DMS79 treated with DMSO at 0.1 percent for 48 hours (cell line): ENCODE measurements around the gene ERC1.

Experiments used
- DNase-seq: peaks from one replicate; lab custom pipeline; 2025; lab: John Stamatoyannopoulos, UW

Gene ERC1

DNA sequence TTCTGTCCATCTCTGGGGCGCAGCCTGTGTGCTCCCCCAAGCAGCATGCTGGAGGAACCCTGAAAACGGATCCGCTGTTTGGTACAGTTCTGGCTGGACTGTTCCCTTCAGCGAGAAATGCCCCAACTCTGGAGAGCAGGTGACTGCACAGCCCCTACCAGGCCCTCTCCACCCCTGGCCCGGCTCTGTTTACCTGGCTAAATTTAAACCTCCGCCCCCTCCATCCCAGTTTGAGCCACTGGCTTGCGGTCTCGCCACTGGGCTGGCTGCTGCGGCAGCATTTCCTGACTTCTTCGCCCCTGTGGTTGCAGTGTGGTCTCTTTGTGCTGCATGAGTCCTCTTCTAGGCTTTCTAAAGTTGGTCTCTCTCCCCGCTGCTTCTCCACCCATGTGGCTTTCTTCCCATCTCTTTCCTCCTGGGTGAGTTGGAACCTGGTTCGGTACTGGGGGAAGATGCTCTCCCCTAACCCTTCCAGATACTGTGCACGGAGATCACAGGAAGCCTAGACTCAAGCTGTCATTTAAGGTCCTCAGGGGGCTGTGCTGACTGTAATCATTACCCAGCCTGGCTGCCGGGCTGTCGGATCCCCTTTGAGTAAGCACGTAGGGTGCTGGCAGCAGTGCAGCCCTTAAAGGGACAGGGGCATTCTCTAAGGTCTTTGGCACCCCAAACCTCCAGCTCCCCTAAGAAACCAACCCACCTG lies 542.7 kb downstream of the ERC1 start:
- DNase-seq, result no peak

DNA sequence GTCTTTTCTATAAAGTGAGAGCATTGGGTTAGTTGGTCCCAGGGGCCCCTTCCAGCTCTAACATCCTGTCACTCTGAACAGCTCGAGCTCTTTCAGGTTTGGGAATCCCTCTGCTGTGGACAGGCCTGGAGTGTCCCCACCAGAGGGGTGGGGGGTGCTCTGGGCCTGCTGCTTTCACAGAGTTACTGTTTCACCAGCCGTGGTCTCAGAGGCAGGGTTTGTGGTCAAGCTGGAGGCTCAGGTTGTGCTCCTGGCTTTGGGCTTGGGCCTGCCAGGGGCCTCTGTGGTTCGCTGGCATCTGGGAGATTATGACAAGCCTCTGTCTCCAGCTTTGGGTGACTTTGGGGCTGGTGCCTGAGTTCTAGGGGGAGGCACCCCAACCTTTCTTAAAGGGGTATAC lies 543.7 kb downstream of the ERC1 start:
- no peak for DNase-seq

DNA sequence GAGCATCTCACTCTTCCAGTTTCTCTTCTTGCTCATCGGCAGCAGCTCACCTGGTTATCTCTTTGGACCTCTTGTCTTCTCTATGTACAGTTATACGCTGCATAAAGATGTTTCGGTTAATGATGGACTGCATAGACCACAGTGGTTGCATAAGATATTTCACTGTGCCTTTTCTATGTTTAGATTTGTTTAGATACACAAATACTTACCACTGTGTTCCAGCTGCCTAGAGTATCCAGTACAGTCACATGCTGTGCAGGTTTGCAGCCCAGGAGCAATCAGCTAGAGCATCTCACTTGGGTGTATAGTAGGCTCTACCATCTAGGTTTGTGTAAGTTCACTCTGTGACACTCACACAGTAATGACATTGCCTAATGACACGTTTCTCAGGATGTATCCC lies 545.8 kb downstream of the ERC1 start:
- DNase-seq, result no peak

DNA sequence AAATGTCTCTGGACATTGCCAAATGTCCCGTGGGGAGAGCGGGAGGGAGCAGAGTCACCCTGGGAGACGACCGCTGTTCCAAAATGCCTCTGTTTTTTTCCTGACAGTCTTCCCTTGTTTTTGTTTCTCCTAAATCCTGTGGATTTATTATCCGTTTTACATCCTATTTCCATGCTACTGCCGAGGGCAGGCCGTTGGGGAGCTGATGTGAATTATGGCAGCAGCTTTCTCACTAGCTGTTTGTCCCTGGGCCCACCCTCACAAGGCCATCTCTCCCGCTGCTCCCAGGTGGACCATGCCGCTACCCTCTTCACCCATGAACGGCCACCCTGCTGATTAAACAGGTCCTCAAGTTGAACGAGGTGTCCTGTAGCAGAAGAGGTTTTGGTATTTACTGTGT lies 548.1 kb downstream of the ERC1 start:
- no peak for DNase-seq

DNA sequence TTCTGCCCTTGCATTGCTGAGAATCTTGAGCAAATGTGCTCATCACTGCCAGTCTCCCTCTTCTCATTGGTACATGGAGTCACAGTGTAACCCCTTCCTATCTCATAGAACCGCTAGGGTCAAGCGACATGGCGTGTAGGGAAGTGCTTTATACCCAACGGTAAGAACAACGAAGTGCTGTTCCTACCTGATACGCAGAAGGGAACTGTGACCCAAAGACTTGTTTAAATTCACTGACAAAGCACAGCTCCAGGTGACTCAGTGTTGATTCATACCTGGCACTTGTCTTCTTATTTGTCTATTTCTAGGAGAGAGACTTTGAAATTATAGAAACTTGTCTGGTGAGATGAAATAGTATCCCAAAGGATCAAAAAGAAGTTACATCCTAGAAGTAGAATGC lies 549.7 kb downstream of the ERC1 start:
- DNase-seq, result no peak

DNA sequence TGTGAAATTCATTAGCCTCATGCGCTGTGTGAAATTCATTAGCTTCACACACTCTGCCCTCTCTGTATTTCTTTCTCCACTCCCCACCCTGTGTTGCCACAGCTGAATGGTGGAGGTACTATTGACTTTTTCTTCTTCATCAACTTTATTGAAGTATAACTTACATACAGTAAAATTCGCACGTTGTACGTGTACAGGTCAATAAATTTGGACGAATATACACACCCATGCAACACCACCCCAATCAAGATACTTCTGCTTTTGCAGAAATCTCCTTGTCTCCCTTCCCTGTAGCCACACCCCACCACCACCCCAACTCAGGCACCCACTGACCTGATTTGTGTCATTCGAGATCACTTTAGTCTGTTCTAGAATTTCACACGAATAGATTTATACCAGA lies 551.6 kb downstream of the ERC1 start:
- DNase-seq, result no peak

DNA sequence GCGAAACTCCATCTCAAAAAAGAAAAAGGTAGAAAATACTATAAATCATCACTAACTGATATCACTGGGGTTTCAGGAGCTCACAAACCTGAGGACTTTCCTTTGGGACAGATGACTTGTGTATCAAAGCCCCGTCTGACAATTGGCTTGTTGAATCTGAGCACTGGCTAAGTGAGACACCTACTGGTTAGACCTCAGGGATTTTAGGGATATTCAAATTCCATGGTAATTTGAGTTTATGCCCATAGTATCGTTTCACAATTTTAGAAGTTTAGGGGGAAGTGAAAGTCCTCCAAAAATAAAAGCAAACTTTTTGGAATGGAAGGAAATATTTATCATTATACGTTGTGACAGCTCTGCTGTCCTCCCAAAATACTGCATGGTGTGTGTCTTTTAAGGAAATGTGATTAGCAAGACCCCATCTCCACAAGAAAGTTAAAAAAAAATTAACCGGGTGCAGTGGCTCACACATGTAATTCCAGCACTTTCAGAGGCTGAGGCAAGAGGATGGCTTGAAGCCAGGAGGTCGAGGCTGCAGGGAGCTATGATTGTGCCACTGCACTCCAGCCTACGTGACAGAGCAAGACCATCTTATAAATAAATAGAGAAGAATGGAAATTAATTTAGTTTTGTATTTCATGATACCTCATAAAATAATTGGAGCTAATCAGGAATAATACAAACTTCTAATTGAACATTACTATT lies 554.1 kb downstream of the ERC1 start:
- DNase-seq, result no peak
